C4-2B (cell line): Measurements from ENCODE around the gene MCEE.

Source experiments
- CTCF ChIP-seq: fragments of 450-650 bp; conservative IDR thresholded peaks from 2 replicates; pipeline ENCODE4 v1.5.1; 2017; ENCODE audit warnings: mild to moderate bottlenecking
- ZFX ChIP-seq: fragments of 450-650 bp; IDR thresholded peaks from 2 replicates; pipeline ENCODE4 v1.6.1; 2017

- TF ChIP-seq CTCF (no peak), ZFX (no peak)
These were observed 4.3 kb downstream of the MCEE start for GRCh38 chr2:71125506-71126294.
